Fibroblast of skin of scalp (primary cell): Measurements from ENCODE around the gene SNAPC3. TPM values are rescaled to one million over a fixed set of nuclear protein-coding genes. Genes with fewer than 3 reads are reported as not detected.
"Not testable (repeated sequence)": the region's sequence is repeated elsewhere in the genome, so short reads cannot be mapped to it uniquely, and the experiment has no call there.

Source experiments
- DNase-seq: peaks from one replicate; pipeline ENCODE4 v3.0.0-alpha.2; 2013
- polyA plus RNA-seq, 2 experiments: library from polyadenylated mRNA; unstranded; fragments of 120-200 nt; gene quantifications; one replicate each; pipeline ENCODE4 v1.2.1, GENCODE V29; 2013; ENCODE audit not compliant: insufficient read length in 2 of 2

Gene SNAPC3
- 24.3 TPM for polyA plus RNA-seq (2013, experiment 1 of 2; ENCODE audit: insufficient read length)
- polyA plus RNA-seq (2013, experiment 2 of 2; ENCODE audit: insufficient read length), result 24.3 TPM

- peak; percentile 95 for DNase-seq
Measured at GRCh38 chr9:15422372-15423230, at the start of gene SNAPC3. TSS of gene SNAPC3 (plus strand) at chr9:15422876. CDS start at chr9:15422880, 4 bp downstream.

DNA sequence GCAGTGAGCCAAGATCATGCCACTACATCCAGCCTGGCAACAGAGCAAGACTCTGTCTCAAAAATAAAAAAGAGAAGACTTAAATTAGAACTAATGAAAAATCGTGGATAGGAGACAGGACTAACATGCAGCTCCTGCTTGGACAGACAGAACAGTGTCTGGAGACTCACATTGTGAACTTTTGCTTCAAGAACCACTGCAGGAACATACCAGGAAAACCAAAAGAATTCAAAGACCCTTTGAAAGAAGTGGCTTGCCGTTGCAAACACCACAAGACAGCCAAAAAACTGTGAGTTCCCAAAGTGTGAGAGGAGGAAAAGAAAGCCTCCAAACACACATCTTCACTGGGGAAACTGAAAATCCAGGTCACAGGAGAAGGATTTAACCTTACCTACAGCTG, 48.8 kb upstream of the SNAPC3 start:
- DNase-seq, result peak; percentile 46

DNA sequence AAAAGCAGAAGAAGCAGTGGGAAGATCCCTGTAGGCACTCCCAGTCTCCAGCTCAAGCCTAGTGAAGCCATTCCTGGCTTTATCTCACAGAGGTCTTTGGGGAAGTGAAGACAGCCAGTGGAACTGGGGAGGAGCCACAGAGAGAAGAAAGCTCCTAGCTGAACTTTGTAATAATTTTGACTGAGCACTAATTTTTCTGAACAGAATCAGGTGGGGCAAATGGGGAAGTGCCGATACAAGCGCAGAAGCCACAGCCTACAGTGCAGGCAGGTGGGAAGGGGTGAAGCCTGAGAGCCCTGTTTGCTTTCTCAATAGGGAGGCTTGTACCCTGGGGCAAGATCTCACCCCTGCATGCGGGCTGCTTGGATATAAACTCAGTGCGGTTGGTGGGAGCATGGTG, 48.4 kb upstream of the SNAPC3 start:
- DNase-seq, result peak; percentile 8

DNA sequence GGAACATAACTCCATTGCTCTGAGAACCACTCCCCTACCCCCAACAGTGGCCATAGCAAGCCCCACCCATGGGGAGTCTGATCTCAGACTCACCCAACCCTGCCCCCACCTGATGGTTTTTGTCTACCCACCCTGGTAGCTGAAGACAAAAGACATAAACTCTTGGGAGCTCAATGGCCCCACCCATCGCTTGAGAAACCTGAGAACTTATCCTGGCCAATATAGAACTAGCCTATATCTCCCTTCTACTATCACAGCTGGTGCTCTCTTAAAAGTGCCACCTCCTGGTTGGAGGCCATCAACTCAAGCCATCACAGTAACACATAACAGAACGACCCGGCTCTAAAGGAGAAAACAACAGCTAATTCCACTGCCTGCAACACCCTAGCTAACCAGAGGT, 47.9 kb upstream of the SNAPC3 start:
- no peak for DNase-seq

DNA sequence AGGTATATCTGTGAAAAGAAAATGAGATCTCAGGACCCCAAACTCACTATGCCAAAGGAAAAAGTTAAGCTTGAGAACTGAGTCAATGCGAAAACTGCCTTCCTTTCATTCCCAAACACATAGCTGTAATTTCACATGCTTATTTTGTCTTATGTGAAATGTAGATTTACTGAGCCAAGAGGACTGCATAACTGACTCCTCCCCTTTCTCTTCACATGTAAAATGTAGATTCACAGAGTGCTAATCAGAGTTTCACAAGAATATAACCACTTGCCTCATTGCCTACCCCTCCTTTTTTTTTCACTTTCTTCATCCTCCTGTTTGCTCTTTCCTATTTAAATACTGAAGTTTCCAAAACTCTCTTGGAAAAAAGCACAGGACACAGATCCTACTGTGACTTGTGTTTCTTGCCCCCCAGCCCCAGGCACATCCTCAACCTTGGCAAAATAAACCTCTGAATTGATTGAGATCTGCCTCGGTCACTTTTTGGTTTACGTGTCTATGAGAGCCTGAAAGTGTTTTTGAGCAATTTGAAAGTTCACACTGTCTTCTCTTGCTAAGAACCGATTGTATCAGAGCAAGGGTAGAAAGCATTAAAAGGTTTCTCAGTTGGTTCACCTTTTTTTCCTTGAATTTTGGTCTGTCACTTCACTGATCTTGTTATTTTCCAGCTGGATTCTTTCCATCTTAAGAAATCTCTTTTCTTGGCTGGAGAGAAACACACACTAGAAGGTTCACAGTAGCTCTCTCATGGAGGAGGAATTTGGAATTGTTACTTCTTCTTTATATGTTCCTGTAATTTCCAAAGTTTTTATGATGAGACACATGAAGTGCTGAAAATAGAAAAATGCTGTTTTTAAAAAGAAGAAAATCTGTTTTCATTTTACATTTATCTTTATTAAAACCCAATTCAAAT, 44.8 kb upstream of the SNAPC3 start:
- no peak for DNase-seq

DNA sequence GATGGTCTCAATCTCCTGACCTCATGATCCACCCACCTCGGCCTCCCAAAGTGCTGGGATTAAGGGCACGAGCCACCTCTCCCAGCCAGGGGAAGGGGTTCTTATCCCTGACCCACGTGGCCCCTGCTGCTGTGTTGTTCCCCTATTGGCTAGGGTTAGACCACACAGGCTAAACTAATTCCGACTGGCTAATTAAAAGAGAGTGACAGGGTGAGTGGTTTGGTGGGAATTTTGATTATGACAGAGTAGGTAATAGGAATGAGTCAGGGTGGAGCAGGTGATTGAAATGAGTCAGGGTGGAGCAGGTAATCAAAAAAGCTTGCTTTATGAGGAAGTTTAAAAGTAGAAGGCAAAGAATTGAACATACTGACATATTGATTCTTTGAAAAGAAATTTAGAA, 43.4 kb upstream of the SNAPC3 start:
- not testable (repeated sequence) for DNase-seq

DNA sequence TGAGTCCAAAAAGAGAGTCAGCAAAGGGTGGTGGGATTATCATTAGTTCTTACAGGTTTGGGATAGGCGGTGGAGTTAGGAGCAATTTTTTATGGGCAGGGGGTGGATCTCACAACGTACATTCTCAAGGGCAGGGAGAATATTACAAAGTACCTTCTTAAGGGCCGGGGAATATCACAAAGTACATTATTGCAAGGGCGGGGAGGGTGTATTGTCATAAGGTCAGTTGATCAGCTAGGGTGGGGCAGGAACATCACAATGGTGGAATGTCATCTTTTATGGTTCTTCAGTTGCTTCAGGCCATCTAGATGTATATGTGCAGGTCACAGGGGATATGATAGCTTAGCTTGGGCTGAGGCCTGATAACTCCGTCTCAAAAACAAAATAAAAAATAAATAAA, 42.8 kb upstream of the SNAPC3 start:
- not testable (repeated sequence) for DNase-seq

DNA sequence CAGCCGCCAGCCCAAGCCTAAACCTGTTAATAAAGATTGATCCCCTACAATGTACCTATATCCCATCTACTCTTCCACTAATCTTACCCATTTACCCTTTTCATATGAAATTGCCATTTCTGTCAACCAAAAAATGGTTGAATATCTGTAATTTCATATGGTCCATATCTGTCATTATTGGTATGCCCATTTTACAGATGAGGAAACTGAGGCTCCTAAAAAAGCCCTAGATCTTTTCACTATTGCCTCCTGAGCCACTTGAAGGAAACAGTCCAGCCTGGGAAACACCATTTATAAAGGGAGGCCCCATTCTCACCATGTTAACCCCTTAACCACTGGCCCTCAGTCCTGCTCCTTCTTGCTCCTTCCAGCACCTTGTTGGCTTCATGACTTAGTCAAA, 41.2 kb upstream of the SNAPC3 start:
- DNase-seq, result no peak

- no peak for DNase-seq
Measured at GRCh38 chr9:15386465-15386864, 36.2 kb upstream of the SNAPC3 start.

GRCh38 chr9:15389173-15389572, 33.5 kb upstream of the SNAPC3 start:
- no peak for DNase-seq

- no peak for DNase-seq
Measured at GRCh38 chr9:15389631-15390030, 33.0 kb upstream of the SNAPC3 start.

DNA sequence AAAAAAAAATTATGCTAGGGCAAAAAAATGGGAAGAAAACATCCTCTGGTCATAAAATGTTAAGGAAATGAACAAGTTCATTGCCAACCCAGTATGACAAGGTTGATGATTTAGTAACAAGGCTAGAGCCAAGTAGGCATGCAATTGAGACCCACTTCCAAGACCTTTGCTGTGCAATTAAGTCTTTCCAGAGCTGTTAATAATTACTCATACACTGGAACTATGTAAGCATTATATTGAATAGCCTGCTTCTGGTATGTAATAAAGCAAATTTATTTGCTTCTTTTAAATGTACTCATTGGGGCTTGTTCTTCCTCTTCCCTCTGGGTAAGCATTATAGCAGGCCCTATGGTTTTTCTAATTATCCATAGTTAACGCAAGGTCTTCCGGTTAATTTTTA, 32.5 kb upstream of the SNAPC3 start:
- no peak for DNase-seq

DNA sequence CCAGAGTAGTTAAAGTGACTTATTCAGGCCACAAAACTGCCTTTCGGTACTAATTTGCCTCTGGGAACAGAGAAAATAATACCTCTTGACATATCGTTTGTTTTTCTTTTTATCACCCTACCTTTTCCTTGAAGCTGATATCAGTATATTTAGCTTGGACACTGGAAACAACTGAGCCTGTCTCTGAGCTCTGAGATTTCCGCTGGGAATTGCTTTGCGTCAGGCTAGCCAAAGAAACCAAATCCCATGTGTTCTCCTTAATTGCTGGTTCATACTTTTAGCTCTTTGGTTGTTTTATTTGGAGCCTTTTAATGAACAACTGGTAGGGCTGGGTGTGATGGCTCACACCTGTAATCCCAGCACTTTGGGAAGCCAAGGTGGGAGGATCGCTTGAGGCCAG, 30.3 kb upstream of the SNAPC3 start:
- DNase-seq, result no peak

DNA sequence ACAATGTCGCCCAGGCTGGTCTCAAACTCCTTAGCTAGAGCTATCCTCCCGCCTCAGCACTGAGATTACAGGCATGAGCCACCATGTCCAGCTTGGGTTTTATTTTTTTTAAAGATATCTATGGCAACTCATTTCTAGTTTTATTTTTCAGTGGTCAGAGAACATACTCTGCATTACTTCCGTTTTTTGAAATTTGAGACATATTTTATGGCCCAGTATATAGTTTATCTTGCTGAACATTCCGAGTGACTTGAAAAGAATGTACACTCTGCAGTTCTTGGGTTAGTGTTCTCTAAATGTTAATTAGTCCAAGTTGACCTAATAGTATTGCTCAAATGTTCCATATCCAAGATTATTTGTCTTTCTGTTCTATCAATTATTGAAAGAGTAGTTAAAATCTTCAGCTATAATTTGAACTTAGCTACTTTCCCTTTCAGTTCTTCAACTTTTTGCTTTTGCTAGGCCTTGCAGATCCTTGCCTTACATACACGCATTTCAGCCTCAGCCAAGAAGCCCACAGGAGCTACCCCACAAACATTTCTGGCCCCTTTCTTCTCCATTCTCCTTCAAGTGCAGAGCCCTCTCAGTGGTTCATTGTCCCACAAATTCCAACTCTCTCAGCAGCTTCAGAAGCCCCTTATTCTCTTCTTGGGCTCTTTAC, 22.3 kb upstream of the SNAPC3 start:
- peak; percentile 38 for DNase-seq

- DNase-seq, result peak; percentile 30
Measured at GRCh38 chr9:15401266-15401665, 21.4 kb upstream of the SNAPC3 start.

DNA sequence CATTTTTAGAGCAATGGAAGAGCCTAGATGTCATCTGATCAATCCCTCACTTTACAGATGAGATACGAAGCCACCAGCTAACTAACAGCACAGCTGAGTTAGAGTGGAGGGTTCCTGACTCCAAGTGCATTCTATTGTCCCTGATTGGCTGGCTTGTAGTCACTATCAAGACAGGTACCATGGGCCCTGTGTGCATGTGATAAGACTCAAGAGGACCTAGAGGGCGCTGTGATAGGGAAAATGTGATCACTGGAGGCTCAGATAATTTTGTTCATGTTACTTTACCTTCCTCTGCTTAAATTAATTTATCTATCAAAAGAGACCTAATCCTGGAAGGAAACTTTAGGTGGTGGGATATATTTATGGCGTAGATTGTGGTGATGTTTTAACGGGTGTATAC, 19.5 kb upstream of the SNAPC3 start:
- no peak for DNase-seq

- DNase-seq, result no peak
Measured at GRCh38 chr9:15404171-15404570, 18.5 kb upstream of the SNAPC3 start.

DNA sequence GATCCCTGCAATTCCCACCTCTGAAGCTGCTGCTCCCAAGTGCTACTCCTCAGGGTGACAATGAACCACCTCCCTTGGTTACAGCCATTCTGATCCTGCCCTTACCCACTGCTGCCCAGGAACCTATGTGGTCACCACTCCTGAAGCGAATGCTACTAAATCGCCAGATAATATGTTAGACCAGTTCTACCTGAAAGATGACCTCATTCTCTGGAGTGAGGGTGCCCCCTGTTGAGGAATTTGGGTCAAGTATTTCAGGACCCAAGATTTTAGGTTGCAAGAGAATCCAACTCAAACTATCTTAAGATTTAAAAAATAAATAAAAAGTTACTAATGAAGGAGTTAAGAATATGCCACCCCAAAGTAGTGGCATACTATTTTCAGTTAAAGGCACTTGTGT, 5.8 kb upstream of the SNAPC3 start:
- DNase-seq, result peak; percentile 52

DNA sequence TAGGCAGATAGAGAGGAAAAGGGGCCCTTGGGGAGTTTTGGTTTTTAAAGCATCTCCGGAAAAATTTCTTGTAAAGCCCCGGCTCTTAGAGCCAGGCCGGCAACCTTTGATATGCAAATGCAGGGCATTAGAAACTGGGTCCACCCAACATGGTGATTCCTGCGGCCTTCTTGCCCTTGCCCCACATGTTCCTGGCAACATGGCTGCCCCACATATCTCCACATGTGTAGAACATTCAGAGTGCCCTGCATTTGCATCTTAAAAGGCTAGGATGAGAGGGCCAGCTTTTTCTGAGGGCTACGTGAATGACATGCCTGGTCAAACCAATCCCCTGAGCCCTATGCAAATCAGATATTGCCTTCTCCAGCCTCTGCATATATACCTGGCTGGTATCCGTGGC, 5.0 kb upstream of the SNAPC3 start:
- DNase-seq, result no peak

- peak; percentile 25 for DNase-seq
Measured at GRCh38 chr9:15420796-15421195, 1.9 kb upstream of the SNAPC3 start.

- DNase-seq, result no peak
Measured at GRCh38 chr9:15421532-15421931, 1.1 kb upstream of the SNAPC3 start.

DNA sequence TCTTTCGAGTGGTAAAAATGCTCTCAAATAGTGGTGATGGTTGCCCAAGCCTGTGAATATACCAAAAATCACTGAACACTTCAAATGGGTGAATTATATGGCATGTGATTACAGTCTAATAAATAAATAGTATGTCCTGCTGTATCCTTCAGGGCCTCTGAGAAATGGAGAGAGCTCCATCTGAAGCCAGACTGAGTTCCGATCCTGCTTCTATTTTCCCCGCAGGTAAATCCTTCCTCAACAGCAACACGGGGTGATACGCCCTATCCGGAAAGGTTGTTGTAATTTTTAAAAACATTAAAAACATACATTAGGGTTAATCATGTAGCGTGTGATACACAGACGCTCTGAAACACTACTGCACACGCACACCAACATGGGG, 695 bp upstream of the SNAPC3 start:
- no peak for DNase-seq
